Left kidney (tissue), 2 donors: Measurements from ENCODE around the gene HIC2. TPM values are rescaled to one million over a fixed set of nuclear protein-coding genes. Genes with fewer than 3 reads are reported as not detected.
A peak's percentile ranks its signal among the peaks of the same experiment; 100 is the strongest.
"Not testable (repeated sequence)": the region's sequence is repeated elsewhere in the genome, so short reads cannot be mapped to it uniquely, and the experiment has no call there.

Experiments
- DNase-seq: peaks from one replicate; pipeline ENCODE4 v3.0.0-alpha.2; 2013
- polyA plus RNA-seq: library from polyadenylated mRNA; unstranded; fragments of 120-200 nt; gene quantifications from one replicate; pipeline ENCODE4 v1.2.1, GENCODE V29; 2013; ENCODE audit not compliant: insufficient read length

The HIC2 gene
- polyA plus RNA-seq, 1 donor, result 9.7 TPM

GRCh38 chr22:21449531-21450319, 32.6 kb downstream of the HIC2 start:
- no peak for DNase-seq

GRCh38 chr22:21450320-21450831, 33.2 kb downstream of the HIC2 start:
- no peak for DNase-seq

- DNase-seq, result peak; percentile 12
Measured at GRCh38 chr22:21450858-21451353, 33.7 kb downstream of the HIC2 start.

GRCh38 chr22:21451545-21452520, 34.7 kb downstream of the HIC2 start:
- no peak for DNase-seq

GRCh38 chr22:21452666-21453065, 35.5 kb downstream of the HIC2 start:
- not testable (repeated sequence) for DNase-seq

GRCh38 chr22:21454998-21455333, 37.8 kb downstream of the HIC2 start:
- DNase-seq, result not testable (repeated sequence)

GRCh38 chr22:21455334-21456089, 38.3 kb downstream of the HIC2 start:
- no peak for DNase-seq

GRCh38 chr22:21457023-21457787, 40.0 kb downstream of the HIC2 start:
- DNase-seq, result no peak

GRCh38 chr22:21462672-21463071, 45.5 kb downstream of the HIC2 start:
- not testable (repeated sequence) for DNase-seq

GRCh38 chr22:21467337-21468193, 50.4 kb downstream of the HIC2 start, which contains the start of gene TMEM191C:
Gene TMEM191C (plus strand): TSS chr22:21467387. CDS start chr22:21467460, 73 bp downstream.
- not testable (repeated sequence) for DNase-seq

GRCh38 chr22:21468194-21469096, 51.3 kb downstream of the HIC2 start:
- DNase-seq, result peak; percentile 65

- DNase-seq, result not testable (repeated sequence)
Measured at GRCh38 chr22:21469097-21469994, 52.2 kb downstream of the HIC2 start.

- not testable (repeated sequence) for DNase-seq
Measured at GRCh38 chr22:21472984-21473383, 55.8 kb downstream of the HIC2 start.

- not testable (repeated sequence) for DNase-seq
Measured at GRCh38 chr22:21473664-21474063, 56.5 kb downstream of the HIC2 start.

GRCh38 chr22:21484039-21484438, 66.9 kb downstream of the HIC2 start:
- DNase-seq, result not testable (repeated sequence)

GRCh38 chr22:21487723-21488122, 70.6 kb downstream of the HIC2 start:
- DNase-seq, result not testable (repeated sequence)

GRCh38 chr22:21489149-21489680, 72.0 kb downstream of the HIC2 start:
- not testable (repeated sequence) for DNase-seq
